Measurements from ENCODE around the gene HHIPL1. TPM values are rescaled to one million over a fixed set of nuclear protein-coding genes. Genes with fewer than 3 reads are reported as not detected.

HHIPL1 gene
- total RNA-seq, 1 experiment from 2014 or later: 2.6 TPM

DNA sequence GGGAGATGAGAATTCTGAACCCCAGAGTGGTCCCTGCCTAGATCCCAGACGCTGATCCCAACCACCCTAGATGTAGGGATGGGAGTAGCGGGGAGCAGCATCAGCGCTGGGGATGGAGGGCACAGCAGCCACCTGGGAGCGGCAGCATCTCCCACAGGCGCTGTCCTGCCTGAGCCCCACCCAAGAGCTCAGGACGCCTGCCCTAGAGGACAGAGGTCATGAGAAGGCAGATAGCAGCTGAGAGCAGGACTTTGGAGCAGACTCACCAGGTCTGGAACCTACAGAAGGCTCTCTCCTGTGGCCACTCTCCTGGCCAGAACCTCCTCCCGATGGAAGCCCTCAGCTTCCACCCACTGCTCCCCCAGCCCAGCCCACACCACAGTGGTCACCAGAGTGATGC lies 48.2 kb upstream of the HHIPL1 start:
- TF ChIP-seq, protein P1, sequence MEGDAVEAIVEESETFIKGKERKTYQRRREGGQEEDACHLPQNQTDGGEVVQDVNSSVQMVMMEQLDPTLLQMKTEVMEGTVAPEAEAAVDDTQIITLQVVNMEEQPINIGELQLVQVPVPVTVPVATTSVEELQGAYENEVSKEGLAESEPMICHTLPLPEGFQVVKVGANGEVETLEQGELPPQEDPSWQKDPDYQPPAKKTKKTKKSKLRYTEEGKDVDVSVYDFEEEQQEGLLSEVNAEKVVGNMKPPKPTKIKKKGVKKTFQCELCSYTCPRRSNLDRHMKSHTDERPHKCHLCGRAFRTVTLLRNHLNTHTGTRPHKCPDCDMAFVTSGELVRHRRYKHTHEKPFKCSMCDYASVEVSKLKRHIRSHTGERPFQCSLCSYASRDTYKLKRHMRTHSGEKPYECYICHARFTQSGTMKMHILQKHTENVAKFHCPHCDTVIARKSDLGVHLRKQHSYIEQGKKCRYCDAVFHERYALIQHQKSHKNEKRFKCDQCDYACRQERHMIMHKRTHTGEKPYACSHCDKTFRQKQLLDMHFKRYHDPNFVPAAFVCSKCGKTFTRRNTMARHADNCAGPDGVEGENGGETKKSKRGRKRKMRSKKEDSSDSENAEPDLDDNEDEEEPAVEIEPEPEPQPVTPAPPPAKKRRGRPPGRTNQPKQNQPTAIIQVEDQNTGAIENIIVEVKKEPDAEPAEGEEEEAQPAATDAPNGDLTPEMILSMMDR (conservative IDR thresholded peaks at IDR 0.05): no peak
- H4K91ac ChIP-seq (ENCODE audit: insufficient read length, low read depth, low read length): no peak overlapping the region
- WGBS (ENCODE audit: extremely low coverage, insufficient read length, low lambda C conversion rate): no CpG with 5 or more reads among the region's 7 CpGs
- no peak overlapping the region for H3T11ph ChIP-seq (ENCODE audit: low read length)
- Mint-ChIP-seq H3K27ac (no peak overlapping the region), H3K27me3 (ENCODE audit: low read depth) (peaks cover 4% of the 10 kb centered on the region), H3K4me3 (no peak overlapping the region), H3K4me1 (peaks cover 32 to 71% of the 10 kb centered on the region in 2 experiments), H3K36me3 (ENCODE audit: insufficient read depth in 1 of 3, low read depth in 3 of 3) (peaks cover 0 to 3% (median 0%) of the 10 kb centered on the region in 3 experiments; a peak in 4 of 7 replicates), H3K9me3 (no peaks in the 10 kb centered on the region)
- H3K23me2 ChIP-seq (ENCODE audit: insufficient read length, low read depth, low read length, poor library complexity, severe bottlenecking): no peaks in the 10 kb centered on the region
- H3K79me2 ChIP-seq (ENCODE audit: insufficient read depth, low read length): peaks cover 8% of the 10 kb centered on the region; the same call in 1 of the 2 replicates
- no peak overlapping the region for H3K4ac ChIP-seq (ENCODE audit: low read depth, low read length)
- H4K5ac ChIP-seq (ENCODE audit: insufficient read length, low read depth, low read length): no peak overlapping the region
- no peak overlapping the region for H2AK5ac ChIP-seq (ENCODE audit: insufficient read length, low read length)
- no peak overlapping the region for H2BK12ac ChIP-seq (ENCODE audit: insufficient read length, low read depth, low read length)
- no peak overlapping the region for H2BK120ac ChIP-seq (ENCODE audit: low read depth, low read length, poor library complexity, severe bottlenecking)
- H3K18ac ChIP-seq (ENCODE audit: insufficient read length, low read depth, low read length): no peak overlapping the region
- no peak overlapping the region for H2BK5ac ChIP-seq (ENCODE audit: insufficient read length, low read length)
- H2BK20ac ChIP-seq (ENCODE audit: low read depth, low read length, poor library complexity, severe bottlenecking): no peak overlapping the region
- no peak overlapping the region for H3K27ac ChIP-seq (ENCODE audit: insufficient read length, low read depth, low read length)
- no peak overlapping the region for H3K23ac ChIP-seq (ENCODE audit: insufficient read length, low read depth, low read length)
- no peak overlapping the region for H4K8ac ChIP-seq (replicated peaks; ENCODE audit: insufficient read length, low read depth, low read length)
- H2AFZ ChIP-seq (ENCODE audit: low read length): no peak overlapping the region
- H3K9me3 ChIP-seq (ENCODE audit: control insufficient read depth, low read depth, low read length): no peaks in the 10 kb centered on the region
- H3K9ac ChIP-seq (ENCODE audit: extremely low read depth, insufficient read length, low read length): no peak overlapping the region
- H4K20me1 ChIP-seq (ENCODE audit: control insufficient read depth, insufficient read depth, insufficient read length): no peaks in the 10 kb centered on the region
- peaks cover 3% of the 10 kb centered on the region for H3K79me1 ChIP-seq (ENCODE audit: insufficient read depth, low read depth, low read length, poor library complexity, severe bottlenecking)
- H3K27me3 ChIP-seq (ENCODE audit: insufficient read depth, low read length): no peaks in the 10 kb centered on the region; the same call in 1 of the 2 replicates
- no peak overlapping the region for H3K56ac ChIP-seq (ENCODE audit: insufficient read length, low read depth, low read length)
- peaks cover 2% of the 10 kb centered on the region; the same call in 1 of the 2 replicates for H3K4me1 ChIP-seq (ENCODE audit: insufficient read depth, low read length)
- no peak overlapping the region for H2BK15ac ChIP-seq (ENCODE audit: low read depth, low read length)
- no peak overlapping the region for H3K4me2 ChIP-seq (ENCODE audit: insufficient read depth, insufficient read length, low read length)
- no peak for DNase-seq
- no peak overlapping the region for H3K14ac ChIP-seq (ENCODE audit: insufficient read depth, low read length)

All from H9 (cell line).